HG03280 (cell line): ENCODE data around the gene MARCO.

Experiments used
- ATAC-seq: cut with Tn5 transposase; IDR thresholded peaks from one replicate; pipeline ENCODE4 v1.9.1; 2021; ENCODE audit warnings: mild to moderate bottlenecking, moderate library complexity; ENCODE audit not compliant: unreplicated experiment

Gene MARCO, protein sequence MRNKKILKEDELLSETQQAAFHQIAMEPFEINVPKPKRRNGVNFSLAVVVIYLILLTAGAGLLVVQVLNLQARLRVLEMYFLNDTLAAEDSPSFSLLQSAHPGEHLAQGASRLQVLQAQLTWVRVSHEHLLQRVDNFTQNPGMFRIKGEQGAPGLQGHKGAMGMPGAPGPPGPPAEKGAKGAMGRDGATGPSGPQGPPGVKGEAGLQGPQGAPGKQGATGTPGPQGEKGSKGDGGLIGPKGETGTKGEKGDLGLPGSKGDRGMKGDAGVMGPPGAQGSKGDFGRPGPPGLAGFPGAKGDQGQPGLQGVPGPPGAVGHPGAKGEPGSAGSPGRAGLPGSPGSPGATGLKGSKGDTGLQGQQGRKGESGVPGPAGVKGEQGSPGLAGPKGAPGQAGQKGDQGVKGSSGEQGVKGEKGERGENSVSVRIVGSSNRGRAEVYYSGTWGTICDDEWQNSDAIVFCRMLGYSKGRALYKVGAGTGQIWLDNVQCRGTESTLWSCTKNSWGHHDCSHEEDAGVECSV

DNA sequence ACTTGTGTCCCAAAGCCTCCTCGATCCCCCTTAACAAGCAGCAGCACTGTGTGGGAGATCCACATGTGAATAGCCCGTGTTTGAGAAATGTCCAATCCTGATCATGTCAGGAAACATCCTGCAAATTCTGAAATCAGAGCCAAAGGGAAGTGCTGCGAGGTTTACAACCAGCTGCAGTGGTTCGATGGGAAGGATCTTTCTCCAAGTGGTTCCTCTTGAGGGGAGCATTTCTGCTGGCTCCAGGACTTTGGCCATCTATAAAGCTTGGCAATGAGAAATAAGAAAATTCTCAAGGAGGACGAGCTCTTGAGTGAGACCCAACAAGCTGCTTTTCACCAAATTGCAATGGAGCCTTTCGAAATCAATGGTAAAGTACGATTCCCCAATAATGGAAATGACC lies at the start of gene MARCO:
Gene MARCO (plus strand): TSS at position 164 of the 400 bp plus-strand sequence. CDS start 107 bp downstream, at position 271.
- no peak for ATAC-seq

DNA sequence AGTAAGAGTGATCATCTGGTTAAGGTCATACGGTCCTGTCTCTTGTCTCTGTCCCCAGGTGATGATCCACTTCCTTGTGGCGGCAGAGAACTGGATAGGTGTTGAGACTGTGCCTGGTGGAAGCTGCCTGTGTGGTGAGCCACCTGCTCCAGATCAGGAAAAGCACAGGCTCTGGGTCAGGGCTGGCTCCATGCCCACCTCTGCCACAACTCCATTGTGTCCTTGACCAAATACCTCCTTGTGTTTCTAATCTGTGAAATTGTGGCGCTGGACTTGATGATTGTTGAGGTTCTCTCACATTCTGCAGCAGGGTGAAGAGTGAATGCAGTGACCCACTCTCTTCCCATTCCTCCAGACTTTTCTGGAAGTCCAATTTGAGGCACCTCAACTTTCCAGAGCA lies 48.9 kb upstream of the MARCO start:
- ATAC-seq = no peak

DNA sequence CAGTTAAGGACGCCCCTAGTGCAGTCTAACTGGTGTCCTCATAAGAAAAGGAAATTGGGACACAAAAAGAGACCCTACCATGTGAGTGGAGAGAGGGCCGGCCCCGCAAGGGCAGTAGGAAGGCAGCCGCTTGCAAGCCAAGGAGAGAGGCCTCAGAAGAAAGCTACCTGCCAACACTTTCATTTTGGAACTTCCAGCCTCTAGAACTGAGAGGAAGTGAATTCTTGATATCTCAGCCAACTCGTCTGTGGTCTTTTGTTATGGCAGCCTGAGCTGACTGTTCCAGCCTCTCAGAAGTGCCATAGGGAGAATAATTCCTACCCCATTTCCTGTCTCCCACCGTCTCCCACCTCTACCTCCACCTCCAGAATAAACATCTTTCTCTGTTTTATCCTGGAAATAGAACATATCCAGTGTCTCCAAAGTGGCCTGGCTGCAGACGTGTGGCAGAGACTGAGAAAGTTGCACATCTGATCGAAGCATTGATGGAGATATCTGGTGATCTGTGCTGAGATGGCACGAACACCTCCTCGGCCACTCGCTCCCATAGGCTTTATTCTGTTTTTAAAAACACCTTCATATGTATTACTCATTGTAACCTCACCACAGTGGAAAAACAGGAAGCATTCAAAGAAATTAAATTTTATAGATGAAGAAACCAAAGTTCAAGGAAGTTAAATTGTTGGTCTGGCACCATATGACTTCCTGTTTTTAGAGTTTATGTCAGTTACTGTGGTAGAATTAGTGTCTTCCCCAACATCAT lies 39.5 kb upstream of the MARCO start:
- ATAC-seq = no peak

DNA sequence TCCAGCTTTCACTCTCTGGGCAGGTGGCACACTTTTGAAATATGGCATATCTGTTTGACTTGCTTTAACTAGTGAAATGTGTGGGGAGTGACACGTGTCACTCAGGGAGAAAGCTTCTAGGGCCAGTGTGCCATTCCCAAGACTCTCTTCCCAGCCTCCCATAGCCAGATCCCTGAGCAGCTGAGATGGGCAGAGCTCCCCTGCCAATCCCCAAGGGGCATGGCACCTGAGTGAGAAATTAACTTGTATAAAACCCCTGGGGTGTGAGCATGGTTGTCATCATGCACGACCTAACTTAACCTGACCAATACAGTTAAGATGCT lies 39.0 kb upstream of the MARCO start:
- no peak for ATAC-seq

DNA sequence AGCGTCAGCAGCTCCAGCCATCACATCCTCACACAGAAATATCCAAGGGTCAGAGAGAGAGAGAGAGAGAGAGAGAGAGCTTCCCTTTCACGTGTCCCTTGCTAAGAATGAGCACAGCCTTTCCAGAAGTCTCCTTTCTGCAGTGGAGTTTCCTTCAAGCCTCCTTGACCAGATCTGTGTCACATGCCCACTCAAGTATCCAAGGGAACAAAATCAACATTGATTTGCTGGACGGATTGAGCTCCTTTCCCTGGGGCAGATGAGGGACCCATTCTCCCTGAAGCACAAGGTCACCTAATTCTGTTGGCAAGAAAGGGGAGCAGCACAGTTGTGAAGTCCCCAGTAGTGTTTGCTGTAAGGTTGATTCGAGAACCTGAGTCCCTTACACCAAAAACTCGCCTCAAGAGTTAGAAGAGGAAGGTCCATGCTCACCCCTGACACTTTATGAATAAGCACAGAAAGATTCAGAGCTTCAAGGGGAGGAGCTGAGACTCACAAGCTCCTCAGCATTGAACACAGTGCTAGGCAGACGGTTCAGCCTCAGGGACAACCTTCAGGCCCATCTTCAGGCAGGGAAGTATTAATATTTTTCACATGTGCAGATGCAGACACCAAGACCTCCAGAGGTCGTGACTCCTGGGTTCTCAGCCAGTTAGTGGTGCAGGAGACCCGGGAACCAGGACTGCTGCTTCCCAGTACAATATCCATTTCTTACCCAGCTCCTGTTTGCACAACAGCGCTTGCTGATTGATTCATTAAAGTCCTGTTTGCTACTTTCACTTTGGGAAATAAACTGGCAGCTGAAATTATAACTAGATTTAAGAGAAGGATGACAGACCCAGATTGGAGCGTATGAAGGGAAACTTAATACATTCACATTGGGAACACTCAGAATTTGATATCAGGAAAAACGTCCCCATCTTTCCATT lies 38.2 kb upstream of the MARCO start:
- no peak for ATAC-seq

DNA sequence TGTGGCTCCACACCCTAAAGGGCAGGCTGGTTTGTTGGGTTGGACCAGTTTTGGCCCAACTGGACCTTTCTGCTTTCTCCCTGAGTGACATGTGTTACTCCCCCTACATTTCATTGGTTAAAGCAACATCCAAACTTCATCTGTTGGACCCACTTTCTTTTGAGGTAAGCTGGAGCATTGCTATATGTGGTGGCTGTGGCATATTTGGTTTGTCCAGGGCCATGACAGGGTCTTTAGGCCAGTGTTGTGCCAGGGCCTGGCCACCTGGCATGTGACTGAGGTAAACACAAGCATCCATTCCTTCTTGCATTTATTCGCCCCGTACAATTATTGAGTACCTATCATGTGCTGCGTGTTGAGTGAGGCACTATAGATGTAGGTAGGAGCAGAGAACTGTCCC lies 36.8 kb upstream of the MARCO start:
- no peak for ATAC-seq

DNA sequence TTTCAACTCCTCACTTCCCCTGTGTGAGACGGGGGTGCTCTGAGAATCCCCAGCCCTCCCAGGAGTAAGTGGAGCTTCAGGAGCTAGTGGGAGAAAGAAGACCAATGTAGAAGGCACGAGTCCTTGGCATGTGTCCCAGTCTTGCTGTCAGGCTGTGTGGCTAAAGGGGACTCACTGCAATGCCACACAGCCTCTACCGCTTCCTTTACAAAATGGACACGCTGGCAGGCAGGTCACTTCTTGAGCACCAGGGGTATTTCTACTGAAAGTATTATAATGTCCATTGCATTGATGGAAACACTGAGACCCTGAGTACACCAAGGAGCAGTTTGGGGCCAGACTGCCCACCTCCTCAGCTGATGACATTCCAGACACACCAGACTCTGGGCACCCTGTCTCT lies 35.8 kb upstream of the MARCO start:
- ATAC-seq = no peak

DNA sequence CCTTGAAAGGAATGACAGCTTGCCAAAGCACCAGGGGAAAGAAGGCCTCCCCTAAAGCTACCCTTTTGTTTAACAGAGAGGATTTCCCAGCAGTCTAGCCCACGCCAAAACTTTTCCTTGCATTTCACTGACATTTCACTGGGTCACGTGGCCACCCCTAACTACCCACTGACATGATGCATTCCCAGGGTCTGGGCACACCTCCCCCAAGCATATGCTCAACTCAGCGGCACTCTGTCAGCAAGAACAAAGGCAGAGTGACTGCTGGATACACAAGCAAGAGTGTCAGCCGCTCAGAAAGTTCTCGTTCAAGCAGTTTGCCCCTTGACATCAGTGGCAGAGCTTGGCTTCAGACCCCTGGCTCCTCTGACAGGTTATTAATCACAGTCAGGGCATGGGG lies 34.2 kb upstream of the MARCO start:
- ATAC-seq = no peak

DNA sequence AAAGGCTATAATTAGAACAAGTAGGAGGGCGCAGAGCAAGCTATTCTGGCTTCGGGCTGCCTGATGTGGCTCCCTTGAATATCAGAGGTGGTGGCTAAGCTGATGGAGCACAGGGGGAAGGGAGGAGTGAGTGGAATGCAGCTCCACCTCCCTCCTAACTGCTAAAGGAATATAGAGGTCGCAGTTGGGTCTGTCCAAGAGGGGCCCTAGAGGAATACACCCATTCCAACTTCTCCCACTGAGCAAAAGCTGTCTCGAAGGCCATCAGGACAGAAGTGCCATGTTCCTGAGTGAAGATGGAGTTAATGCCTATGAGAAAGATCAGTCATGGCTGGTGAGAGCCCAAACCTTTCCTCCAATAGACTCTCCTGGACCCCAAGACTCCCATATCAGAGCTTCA lies 32.8 kb upstream of the MARCO start:
- no peak for ATAC-seq

DNA sequence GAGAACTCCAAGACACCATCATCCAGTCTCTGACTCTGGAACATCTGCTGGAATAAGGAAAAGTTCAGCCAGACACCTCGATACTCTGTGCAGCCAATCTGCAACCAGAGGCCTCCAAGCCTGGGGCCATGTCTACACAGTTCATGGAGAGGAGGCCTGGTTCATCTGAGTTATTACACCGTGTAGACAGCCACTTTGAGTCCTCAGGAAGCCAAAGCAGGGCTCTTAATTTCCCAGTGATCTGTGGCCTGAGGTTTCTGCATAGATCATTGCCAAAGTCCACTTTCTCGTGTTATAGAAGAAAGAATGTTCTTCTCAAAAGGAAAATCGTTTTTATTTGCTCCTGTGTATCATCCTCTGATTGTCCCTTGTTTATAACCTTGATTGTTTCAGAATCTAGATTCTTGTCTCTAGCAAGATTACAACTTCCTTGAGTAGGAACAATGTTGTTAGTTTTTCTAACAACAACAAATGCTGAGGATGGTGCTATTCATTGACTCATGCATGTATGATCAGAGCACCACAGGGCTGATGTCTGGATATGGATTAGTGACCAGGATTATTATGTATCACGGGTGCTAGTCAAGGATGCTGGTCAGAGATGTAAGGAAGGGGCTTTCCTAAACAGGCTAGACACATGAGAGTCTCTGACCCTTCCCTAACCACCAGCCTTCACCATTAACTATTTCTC lies 30.7 kb upstream of the MARCO start:
- ATAC-seq = no peak

DNA sequence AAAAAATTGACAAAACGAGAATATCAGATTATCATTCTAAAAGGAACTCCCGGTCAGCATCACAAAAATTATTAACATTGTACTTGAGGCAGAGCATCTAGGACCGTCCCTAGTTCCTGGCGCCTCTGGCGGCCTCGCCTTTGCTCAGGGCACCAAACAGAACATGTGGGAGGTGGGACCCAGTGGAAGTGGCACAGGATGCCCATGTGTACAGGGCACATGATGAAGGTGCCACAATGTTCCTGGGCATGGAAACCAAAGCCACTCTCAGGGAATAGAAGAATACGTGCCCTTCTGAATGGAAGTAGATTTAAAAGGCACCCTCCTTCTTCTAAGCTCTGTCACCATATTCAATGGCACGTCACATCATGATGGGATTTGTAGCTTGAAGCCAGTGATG lies 30.1 kb upstream of the MARCO start:
- ATAC-seq = no peak

DNA sequence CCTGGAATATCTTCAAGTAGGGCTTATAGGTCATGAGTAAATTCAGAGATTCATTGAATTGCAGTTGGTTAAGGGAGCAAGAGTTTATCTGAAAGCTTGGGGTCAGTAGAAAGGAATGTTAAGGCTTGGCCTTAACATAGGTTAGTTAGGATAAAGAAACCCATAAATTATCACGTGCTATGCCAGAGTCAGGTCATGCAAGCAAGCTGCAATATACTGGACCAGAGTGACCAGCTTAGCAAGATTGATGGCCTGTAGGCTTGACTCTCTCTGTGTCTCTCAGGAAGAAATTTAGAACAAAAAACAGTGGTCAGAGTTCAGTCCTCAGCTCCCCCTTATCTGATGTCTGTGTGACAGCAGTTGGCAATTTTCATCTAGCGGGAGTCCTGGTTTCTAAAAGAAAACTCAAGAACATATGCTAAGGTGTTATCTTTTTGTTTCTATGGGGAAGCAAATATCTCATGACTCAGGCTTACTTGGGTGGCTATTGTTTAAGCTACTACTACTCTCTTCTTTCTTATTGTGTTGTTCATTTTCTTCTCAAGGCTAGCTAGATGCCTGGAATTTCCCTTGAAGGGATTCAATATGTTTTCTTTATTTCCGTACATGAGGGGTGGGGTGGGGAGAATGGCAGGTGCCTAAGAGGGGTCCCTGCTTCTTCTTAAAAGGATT lies 28.7 kb upstream of the MARCO start:
- no peak for ATAC-seq

DNA sequence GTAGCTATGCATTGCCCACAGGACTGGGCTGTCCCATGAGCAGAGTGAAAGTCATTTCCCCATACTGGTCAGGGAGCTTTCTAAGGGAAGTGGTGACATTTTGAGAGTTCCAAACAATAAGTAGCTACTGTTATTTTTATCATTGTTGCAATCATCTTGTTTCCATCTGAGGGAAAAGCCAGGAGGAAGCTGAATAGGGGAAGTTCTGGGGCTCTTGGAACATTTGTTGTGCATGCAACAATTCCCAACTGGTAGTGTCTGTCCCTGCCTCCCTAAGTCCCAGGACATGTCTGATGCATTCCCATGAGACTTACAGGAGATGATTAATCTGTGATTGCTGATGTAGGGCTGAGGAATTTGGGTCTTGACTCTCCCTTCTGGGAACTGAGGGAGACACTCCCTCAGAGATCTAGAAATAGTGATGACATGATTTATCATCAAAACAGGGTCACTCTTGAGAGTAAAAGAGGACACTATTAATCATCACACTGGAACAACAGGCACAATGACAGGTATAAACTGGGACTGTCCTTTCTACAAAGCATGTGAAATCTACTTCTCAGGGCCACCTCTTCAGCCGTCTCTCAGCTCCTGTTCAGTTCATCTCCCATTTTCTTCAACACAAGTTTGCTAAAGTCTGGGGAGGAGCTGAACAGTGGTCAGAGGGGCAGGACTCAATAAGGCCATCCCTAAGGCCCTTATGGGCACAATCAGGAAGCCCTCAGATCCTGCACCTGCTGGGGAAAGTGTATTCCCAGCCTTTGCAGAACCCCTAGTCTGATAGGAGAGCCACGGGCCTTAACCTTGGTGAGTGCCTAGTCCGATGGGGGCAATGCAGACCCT lies 28.0 kb upstream of the MARCO start:
- no peak for ATAC-seq

DNA sequence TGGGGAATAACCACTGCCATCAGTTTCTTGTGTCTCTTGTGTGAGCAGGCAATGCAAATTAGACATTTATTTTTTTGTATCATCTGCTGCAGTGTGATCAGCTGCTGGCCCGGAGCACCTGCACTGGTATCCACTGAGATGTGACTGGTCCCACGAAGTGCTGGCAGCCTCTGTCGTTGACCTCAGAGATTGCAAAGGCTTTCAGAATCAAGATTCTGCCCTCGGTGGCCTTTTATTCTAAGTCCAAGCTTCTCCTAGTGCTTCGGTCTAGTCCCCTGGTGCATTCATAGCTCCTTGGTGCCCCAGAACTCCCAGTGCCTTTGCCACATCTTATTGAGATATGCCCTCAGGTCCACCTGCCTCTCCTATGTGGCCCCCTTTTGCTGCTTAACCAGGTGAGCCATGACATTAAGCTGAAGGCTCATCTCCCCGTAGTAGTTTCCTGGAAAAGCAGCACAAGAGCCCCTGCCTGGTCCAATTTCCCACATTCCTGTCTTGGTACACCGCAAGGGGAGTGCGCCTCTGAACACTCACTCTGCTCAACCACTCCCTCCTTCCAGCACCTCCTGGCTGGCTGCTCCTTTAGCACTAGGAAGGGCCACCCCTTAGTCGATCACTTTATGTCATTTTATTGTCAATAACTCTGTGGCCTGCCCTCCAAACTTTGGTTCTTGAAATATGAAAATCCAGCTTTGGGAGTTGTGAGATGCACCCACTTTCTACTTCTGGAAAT lies 27.1 kb upstream of the MARCO start:
- no peak for ATAC-seq

DNA sequence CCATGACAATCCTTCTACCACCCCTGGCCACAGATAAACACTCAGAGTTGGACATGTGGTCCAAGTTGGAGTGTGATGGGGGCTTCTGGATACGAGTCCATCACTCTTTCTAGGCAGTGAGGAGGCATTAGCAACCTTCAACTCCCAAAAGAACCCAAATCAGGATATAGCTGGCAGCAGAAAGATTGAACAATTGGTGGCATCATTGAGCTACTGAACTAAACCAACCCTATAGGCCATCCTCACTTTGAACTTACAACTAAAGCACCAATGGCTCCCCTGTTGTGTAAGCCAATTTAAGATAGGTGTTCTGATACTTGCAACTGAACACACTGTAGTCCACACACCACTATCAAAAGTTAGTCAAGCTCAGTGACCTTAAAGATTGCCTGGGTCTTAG lies 24.0 kb upstream of the MARCO start:
- no peak for ATAC-seq

DNA sequence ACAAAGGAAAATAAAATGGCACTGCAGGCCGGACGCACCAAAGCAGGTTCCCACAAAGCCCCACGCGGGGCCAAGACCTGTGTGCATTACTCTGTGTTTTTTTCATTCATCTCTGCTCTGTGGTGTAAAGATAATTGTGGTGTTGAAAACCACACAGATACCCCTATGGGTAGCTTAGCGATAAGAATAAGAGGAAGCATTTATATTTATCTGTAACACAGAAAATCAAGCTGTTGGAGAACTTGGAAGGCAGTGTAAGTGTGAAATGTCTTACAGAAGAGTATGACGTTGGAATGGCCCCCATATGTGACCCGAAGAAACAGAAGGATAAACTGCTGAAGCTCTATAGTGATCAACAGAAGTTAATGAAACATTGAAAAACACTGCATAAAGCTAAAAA lies 20.3 kb upstream of the MARCO start:
- ATAC-seq = no peak

DNA sequence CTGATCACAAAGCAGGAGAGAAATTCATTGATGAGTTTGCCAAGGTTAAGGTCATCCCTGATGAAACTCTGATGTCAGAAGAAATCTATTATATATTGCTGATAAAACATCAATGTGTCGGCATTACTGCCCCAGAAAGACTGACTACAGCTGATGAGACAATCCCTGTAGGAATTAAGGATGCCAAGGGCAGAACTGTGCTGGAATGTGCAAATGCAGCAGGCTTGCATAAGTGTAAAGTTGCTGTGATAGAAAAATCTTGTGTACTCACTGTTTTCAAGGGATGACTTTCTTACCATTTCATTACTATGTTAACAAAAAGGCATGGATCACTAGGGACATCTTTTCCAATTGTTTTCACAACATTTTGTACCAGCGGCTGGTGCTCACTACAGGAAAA lies 19.7 kb upstream of the MARCO start:
- ATAC-seq = no peak

DNA sequence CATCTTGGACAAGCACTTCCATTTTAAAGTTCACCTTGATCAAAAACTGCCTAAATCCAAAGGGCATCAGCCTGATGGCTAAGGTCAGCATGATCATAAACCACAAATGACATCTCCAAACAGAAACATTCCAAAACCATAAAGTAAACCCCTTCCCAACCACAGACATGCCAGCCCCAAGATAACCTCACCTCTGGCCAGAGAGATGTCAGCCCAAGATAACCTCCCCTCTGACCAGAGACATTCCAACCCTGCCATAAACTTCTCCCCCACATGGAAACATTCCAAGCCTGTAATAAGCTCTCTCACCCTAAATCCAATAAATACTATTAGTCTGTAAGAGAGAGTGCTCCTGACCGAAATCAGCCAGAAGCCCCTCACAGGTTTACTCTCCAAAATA lies 18.6 kb upstream of the MARCO start:
- no peak for ATAC-seq

DNA sequence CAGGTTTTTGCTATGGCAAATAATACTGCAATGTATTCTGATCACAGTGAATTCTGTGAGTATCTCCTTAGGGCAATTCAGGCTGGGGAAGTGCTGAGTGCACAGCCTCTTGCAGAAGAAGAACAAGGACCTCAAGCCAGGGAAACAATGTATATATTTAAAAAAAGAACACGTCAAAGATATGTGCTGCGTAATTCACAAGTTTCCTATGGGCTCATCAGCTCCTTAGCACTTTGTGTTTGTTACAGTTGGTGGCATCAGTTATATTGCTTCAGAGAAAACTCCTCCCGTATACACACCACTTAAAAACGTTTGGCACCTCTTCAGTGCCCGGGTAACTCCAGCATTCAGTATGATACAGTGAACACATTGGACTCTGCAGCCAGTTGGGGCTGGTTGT lies 16.5 kb upstream of the MARCO start:
- ATAC-seq = no peak
